Esophagus squamous epithelium (tissue), 4 donors: ENCODE data around the gene CHST3.
"Not testable (repeated sequence)": the region's sequence is repeated elsewhere in the genome, so short reads cannot be mapped to it uniquely, and the experiment has no call there.

Source experiments
- POLR2A ChIP-seq, 4 donors: fragments of 450-650 bp; IDR thresholded peaks; one replicate each; pipeline ENCODE4 v1.6.1; 2017; ENCODE audit warnings: antibody characterized with exemption in 4 of 4, mild to moderate bottlenecking in 4 of 4, moderate library complexity in 3 of 4
- TF ChIP-seq, protein P1 (sequence below), 6 experiments: fragments of 450-650 bp in 4 of 6; fragments of 200-600 bp in 2 of 6; sonication (generic) in 2 of 6; IDR thresholded peaks; one replicate each; pipeline ENCODE4 v1.5.1; 2016 to 2019; ENCODE audit warnings: antibody characterized with exemption in 6 of 6, mild to moderate bottlenecking in 4 of 6, moderate library complexity in 4 of 6

DNA sequence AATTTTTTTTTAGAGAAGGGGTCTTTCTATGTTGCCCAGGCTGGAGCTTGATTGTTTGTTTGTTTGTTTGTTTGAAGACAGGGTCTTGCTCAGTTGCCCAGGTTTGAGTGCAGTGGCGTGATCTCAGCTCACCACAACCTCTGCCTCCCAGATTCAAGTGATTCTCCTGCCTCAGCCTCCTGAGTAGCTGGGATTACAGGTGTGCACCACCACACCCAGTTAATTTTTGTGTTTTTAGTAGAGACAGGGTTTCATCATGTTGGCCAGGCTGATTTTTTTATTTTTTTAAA, 13.4 kb downstream of the CHST3 start:
- TF ChIP-seq, protein P1, sequence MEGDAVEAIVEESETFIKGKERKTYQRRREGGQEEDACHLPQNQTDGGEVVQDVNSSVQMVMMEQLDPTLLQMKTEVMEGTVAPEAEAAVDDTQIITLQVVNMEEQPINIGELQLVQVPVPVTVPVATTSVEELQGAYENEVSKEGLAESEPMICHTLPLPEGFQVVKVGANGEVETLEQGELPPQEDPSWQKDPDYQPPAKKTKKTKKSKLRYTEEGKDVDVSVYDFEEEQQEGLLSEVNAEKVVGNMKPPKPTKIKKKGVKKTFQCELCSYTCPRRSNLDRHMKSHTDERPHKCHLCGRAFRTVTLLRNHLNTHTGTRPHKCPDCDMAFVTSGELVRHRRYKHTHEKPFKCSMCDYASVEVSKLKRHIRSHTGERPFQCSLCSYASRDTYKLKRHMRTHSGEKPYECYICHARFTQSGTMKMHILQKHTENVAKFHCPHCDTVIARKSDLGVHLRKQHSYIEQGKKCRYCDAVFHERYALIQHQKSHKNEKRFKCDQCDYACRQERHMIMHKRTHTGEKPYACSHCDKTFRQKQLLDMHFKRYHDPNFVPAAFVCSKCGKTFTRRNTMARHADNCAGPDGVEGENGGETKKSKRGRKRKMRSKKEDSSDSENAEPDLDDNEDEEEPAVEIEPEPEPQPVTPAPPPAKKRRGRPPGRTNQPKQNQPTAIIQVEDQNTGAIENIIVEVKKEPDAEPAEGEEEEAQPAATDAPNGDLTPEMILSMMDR (IDR thresholded peaks at IDR 0.05), result not testable (repeated sequence)
- not testable (repeated sequence) for TF ChIP-seq POLR2A (IDR thresholded peaks at IDR 0.05)
